ENCODE measurements around the gene PHF5A.

The PHF5A gene

DNA sequence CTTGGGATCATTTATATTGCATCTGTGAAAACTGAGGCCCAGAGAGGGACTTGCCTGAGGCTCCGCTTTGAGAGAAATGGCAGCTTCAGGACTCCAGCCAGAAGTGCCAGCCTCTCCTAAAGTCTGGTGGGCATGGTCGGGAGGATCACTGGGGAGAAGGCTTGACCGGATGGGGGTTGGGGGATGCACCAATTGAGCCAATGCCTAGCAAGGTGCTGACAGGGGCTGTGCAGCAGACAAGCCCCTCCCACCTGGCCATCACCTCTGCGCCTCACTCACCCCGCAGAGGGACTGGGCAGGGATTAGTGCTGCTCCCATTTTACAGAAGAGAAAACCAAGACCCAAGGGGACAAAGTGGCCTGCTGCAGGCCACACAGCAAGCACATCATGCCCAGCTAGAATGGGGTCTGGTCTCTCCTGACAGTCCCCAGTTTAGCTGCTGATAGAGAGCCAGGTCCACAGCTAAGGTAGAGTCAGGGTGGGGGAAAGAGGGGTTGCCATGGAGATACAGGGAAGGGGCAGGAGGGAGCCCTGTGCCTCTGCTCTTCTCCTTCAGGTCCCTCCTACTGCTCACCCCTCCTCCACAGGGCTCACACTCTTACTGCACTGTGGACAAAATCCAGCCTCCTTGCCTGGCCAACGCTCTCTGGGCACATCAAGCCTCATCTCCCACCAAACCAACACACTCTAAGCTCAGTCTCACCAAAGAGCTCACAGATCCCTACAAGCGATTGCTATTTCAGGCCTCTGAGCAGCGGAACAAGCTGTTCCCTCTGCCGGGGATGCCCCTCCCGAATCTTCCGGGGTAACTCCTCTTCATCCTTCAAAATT lies 57.3 kb downstream of the PHF5A start:
- DNase-seq (ENCODE audit: low spot score), result no peak

GRCh38 chr22:41410311-41410751 lies 58.2 kb downstream of the PHF5A start:
- no peak for DNase-seq (ENCODE audit: low spot score)

All from globus pallidus (tissue), 1 donor.